Measurements from ENCODE around the gene HDAC10.
"Not testable (repeated sequence)": the region's sequence is repeated elsewhere in the genome, so short reads cannot be mapped to it uniquely, and the experiment has no call there.

Gene HDAC10

DNA sequence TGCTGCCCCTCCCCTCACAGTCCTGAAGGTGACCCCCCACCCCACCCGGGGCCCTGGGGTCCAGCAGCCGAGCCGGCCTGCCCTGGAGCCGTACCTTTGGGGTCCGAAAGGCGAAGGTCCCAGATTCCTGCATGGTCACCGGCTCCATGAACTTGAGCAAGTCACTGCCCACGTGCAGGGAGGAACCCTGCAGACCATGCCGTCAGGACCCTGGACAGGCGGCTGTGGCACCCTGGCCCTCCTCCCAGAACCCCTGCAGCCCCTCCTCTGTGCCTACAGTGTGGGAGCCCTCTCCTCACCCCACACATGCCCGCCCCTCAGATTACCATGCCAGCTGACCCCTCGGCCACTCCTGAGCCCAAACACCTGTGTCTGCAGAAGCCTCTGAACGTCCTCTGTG lies 33.4 kb upstream of the HDAC10 start:
- no peak for DNase-seq

DNA sequence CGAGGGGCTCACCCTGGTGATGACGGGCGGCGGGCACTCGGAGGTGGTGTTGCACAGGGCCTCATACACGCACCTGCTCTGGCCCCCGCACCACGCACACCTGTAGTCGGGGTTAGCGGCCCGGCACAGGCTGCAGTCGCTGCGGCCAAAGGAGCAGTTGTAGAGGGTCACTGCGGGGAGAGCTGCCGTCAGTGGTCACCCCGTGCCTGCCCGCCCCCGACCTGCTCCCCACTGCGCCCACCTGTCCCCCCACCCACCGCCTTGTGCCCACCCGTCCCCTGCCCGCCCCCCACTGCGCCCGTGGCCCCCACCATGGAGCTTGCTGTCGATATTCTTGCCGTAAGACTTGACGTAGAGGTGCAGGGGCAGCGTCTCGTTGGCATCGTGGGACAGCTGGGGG lies 32.8 kb upstream of the HDAC10 start:
- DNase-seq, result no peak

DNA sequence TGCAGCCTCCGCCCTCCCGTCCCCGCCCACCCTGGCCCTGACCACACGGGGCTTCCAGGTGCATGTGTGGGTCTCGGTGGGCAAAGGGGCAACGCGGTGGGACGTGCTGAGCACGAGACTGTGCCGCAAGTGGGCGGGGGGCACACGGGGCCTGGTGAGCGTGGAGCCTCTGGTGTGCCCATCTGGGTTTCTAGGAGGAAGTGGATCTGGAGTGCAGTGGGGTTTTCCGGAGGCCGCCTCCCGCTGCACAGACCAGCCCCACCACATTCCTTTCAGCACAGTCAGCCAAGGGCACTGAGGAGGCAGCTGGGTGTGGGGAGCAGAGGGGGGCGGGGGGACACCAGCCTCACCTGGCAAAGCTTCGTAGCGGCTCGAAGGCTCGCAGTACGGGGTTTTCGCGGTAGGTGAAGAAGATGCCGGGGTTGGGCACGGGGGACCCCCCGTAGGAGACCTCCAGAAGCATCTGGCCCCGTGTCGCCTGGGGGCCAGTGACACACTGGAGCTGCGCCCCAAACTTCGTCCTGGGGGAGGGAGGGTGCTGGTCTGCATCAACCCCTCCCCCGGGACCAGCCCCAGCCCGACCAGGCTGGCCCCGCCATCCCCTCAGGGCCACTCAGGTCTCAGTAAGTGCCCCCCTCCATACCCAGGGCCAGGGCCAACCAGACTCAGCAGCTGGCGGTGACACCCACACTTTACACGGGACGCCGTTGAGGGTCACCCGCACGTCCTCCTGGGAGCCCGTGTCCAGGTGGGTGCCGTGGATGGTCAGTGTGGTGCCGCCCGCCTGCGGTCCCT lies 31.5 kb upstream of the HDAC10 start:
- no peak for DNase-seq

DNA sequence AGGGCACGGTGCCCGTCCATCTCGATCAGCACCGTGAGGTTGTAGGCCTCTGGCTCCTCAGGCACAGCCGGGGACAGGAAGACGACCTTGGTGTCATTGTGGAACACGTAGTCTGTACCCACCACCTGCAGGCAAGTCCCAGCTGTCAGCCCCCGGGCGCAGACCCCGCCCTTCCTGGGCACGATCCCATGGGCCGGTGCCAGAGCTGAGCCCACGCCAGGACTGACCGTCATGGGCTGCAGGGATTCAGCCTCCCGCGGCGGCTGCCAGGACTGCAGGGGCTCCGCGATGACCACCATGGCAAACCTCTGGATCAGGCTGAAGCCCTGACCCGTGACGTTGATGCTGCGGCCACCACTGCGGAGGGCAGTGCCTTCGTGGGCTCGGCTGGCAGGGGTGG lies 30.9 kb upstream of the HDAC10 start:
- DNase-seq, result no peak

DNA sequence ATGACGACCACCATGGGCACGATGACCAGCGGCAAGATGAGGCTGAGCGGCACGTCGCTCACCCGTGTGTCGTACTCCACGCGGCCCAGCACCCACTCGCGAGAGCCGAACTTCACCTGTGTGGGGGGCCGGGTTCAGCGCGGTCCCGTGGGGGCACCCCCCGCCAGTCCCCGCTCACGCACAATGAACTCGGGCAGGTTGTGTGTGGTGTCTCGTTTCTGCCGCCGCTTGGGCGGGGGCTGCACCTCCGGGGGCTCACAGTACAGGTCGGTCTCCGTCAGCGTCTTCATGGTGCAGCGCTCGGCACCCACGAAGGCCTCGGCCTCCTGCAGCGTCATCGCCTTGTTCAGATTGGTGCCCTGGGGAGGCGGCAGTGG lies 30.3 kb upstream of the HDAC10 start:
- DNase-seq, result no peak

DNA sequence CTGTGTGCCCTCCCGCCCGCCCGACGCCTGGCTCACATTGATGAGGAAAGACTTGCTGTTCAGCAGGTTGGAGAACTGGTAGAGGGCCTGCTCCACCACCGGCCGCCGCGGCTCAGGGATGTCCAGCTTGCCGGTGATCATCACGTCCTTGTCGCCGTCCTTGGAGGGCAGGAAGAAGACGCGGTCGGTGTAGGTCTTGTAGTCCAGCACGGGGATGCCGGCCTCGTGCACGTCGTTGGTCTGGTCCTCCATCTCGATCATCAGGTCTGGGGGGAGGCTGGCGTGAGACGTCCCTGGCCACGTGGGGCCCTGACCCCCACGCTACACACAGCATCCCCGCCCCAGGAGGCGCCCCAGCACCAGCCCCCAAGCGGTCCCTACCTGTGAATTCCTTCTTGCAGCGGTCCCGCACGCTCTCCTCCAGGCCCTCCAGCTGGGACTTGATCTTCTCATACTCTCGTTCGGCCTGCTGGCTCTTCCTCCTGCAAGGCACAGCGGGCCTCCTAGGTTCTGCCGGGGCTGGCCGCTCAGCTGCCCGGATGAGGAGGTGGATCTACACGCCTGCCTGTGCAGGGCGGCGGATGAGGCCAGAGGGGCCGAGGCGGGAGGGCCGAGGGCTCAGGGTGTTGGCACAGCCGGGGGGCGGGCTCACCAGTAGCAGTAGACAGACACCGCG lies 29.8 kb upstream of the HDAC10 start:
- DNase-seq, result no peak

DNA sequence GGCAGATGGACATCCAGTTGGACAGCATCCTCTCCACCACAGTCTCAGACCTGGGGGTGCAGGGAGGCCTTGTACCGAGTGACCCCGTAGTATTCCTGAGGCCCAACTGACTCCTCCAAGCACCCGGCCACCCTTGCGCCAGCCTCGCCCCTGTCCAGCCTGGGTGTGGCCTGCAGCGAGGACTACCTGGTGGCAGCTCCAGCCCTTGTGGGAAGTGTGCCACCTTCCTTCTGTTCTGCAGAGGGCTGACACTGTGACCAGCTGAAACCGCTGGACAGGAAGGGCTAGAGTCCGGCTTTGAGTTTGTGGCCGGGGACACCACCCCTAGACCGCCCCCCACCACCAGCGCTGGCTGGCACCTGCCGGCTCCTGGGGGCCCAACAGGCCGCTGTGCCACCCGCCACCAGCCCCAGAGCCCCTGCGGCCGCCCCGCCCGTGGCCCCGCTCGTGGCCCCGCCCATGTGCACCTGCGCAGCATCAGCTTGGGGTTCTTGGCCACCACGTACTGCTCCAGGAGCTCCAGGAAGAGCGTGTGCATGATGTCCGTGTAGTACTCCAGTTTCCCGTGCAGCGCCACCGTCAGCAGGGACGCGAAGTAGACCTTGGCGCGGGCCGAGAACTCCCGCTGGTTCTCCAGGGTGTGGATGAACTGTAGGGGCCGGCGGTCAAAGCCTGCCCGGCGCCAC lies 29.1 kb upstream of the HDAC10 start:
- no peak for DNase-seq

DNA sequence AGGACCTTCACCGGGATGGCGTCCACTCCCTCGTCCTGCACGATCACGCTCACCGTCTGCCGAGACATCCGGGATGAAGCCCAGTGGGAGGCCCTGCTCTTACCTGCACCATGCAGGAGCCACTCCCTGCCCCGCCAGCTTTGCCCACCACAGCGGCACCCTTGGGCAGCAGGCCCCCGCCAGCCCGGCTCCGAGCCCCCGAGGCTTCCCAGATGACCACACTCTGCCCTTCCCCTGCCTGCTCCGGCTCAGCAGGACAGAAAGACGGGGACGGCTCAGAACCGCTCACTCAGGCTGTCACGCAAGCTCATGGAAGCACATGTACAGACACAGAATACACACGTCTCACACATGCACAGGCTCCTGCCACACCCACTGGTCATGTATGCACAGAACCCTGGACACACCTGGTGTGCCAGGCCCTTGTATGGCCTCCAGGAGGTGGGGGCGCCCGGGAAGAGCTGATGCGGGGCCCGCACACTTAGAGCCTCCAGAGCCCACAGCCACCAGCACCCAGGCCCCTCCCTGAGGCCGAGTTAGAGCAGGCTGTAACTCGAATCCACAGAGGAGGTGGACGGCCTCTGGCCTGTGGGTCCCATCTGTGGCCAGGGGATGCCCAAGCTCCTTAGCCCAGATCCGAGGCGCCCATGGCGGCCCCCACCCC lies 28.0 kb upstream of the HDAC10 start:
- DNase-seq, result no peak

DNA sequence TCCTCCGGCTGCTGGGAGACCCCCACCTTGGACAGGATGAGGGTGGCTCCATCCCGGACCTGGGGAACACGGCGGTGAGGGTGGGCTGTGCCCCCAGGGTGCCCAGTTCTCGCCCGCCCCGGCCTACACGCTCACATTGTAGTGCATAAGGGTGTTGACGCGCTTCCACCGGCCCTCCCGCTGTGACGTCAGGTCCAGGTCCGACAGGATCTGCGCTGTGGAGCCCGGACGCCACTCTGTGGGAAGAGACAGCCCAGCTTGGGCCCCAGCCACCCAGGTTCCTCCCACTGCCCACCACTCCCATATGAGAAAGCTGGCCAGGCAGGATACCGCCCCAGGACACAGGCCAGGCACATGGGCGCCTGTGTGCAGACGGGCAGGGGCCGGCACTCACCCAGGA lies 27.4 kb upstream of the HDAC10 start:
- no peak for DNase-seq

DNA sequence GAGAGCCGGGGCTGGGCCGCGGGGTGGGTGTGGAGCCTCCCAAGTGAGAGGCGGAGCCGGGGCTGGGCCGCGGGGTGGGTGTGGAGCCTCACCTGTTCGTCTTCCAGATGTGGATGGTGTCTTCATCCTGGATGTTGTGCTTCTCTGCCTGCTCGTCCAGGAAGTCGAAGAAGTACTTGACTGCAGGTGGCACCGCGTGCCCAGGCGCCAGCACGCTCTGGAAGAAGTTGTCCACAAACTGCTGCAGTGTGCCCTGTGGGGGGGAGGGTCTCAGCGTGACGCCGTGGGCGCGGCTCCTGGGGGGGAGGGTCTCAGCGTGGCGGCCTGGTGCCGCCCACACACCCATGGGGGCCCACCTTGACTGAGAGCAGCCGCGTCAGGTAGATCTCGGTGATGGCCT lies 26.7 kb upstream of the HDAC10 start:
- no peak for DNase-seq

DNA sequence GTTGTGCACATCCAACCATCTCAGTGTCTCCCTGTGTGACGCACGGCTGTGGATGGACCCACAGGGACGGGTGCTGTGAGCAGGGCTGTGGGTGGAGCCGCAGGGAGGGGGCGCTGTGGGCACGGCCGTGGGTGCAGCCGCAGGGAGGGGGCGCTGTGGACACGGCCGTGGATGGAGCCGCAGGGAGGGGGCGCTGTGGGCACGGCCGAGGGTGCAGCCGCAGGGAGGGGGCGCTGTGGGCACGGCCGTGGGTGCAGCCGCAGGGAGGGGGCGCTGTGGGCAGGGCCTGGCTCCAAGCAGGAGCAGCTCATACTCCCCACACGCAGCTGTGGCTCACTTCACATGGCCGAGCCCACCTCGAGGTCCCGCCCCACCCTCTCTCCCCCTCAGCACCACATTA lies 25.1 kb upstream of the HDAC10 start:
- no peak for DNase-seq

DNA sequence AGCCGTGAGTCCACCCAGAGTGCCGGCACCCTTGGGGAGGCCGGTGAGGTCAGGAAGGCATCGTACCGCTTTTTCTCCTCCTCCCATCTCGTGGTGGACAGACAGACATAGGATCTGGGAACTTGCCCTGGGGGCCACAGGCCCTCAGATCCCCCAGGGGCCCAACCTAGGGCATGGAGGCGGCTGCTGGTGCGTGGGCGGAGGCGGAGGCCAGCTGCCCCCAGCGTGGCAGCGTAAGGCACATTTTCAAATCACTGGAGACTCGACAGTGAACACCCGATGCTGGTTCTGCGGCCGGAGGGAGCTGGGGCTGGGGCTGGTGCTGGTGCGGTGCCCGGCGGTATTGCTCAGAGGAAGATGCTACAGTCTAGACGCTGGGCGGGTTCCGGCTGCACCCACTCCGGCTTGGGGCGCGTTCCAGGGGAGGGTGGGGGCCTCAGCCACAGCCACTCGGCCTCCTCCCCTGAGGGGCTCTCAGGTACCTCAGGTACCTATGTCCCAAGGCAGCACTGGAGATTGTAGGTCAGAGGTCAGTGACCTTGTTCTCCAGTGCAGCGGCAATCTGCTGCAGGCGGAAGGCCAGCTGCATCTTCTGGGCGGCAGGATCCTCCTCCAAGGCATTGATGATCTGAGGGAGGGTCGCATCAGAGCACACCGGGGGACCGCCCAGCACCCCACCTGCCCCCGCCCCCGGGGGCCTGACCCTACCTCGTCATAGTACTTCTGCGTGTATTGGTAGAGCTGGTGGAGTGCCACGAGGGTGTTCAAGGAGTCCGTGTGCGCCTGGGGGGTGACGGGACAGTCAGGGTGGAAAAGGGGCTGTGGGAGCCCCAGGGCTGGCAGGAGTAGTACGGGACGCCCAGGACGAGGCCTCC lies 24.4 kb upstream of the HDAC10 start:
- DNase-seq, result no peak

DNA sequence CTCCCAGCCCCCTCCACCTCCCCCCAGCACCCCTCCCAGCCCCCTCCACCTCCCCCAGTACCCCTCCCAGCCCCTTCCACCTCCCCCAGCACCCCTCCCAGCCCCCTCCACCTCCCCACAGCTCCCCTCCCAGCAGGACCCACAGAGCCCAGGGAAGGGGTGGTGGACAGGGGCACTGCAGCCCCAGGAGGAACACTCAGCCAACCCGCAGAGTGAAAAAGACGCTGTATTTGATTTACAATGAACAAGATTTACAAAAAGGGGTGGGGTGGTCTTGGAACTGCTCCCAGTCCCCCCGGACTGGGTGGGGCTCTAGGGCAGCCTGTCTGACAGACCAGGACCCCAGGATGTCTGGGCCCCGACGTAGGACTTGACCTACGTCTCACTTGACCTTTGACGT lies 23.7 kb upstream of the HDAC10 start:
- DNase-seq, result no peak

DNA sequence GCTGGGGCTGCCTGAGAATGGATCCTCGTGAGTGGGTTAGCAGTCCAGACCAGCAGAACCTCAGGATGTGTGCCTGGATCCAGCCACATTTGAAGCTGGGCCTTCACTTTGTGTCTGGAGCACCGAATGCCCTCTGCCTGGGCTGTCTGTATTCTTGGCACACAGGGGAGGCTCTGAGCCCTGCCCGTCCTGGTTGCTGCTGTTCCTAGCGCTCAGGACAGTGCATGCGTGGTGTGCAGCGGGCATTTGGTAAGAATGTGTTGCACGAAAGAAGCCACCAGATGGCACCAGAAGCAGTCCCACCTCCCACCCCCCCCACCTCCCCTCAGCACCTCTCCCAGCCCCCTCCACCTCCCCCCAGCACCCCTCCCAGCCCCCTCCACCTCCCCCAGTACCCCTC lies 23.2 kb upstream of the HDAC10 start:
- no peak for DNase-seq

DNA sequence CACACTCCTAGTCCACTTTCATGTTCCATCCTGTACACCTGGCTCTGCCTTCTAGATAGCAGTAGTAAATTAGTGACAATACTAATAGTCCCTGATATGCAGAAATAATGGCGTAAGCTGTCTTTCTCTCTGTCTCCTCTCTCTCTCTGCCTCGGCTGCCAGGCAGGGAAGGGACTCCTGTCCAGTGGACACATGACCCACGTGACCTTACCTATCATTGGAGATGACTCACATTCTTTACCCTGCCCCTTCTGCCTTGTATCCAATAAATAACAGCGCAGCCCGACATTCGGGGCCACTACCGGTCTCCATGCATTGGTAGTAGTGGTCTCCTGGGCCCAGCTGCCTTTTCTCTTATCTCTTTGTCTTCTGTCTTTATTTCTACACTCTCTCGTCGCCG lies 22.7 kb upstream of the HDAC10 start:
- not testable (repeated sequence) for DNase-seq

DNA sequence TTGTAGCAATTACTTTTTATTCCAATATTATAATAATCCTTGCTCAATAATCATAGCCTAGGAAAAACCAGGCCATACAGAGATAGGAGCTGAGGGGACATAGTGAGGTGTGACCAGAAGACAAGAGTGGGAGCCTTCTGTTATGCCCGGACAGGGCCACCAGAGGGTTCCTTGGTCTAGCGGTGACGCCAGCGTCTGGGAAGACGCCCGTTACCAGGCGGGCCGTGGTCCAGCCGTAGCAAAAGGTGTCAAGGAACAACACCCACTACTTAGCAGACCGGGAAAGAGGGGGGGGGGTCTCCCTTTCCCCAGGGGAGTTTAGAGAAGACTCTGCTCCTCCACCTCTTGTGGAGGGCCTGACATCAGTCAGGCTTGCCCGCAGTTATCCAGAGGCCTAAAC lies 22.3 kb upstream of the HDAC10 start:
- DNase-seq, result not testable (repeated sequence)

DNA sequence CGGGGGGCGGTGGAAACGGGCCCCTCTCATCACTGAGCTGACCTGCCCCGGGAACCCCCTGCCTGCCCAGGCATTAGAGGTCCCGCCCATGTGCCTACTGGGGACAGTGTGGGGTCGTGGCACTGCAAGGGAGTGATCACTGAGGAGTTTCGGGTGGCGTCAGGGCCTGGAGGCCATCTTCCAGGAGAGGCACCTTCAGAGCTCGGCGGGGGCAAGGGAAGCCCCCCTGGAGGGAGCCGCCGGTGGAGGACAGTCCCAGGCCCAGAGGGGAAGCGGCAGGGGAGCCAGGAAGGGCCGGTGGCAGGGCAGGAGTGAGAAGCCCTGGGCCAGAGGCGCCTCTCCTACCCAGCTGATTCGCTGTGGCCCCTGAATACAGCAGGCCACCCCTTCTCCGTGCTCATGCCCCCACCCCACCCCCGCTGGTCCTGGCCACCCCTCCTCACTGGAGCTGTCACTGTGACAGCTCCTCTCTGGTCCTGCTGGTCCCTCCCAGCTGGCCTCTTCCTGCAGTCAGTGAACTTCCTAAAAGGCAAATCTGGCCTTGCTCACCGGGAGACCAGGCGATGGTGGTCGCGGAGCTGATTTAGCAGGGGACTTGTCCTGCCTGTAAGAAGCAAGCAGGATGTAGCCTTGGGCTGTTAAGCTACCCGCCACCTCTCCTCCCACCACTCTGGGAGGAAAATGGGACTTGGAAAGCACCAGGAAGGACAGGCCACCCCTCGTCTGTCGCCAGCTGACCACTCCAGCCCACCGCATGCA lies 21.2 kb upstream of the HDAC10 start:
- DNase-seq, result no peak

DNA sequence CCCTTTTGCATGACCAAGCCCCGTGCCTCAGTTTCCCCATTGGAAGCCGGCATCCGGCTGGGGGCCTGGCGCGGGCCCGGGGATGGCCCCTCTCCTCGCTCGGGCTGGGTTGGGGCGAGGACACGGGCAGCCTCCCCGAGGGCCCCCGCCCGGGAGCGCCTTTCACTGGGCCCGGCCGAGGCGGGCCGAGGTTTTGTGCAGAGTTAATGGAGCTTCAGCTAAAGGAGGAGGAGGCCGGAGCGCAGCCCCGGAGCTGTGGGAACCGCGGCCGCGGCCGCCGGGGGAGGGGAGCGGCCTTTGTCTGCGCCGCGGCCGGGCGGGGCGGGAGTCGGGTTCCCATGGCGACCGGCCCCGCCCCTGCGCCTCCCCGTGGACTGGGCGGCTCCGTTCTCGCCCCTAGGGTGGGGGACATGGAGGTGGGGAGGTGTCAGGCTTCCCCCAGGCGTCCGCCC lies 20.5 kb upstream of the HDAC10 start:
- no peak for DNase-seq

DNA sequence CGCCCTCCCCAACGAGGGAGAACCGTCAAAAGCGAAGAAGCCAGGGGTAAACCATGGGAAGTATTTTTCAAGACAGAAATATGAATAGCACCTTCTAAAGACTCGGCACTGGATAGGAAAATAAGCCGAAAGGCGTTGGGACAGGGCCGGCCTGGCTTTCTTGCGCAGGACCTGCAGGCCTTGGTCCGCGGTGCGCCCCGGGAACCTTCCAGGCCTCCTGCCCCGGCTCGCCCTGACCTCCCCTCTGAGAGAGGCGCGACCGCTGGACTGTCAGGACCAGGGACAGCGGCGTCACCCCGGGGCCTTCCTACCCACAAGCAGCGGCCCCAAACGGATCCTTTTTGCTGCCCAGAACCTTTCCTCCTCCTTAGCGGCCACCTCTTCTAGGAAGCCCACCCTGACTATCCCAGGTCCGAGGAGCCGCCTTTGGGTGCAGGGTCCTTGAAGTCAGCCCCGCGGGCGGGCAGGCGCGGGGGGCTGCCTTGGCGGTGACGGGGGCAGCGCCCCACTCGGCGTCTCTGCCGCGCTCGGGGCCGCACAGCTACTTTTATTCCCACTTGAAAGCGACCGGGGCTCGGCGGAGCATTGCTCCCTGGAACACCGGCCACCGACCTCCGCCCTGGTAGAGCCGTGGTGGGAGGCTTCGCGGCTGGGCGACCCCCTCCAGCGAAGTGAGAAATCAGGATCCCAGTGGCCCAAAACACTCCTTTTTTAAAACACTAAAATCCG lies 19.8 kb upstream of the HDAC10 start:
- no peak for DNase-seq

DNA sequence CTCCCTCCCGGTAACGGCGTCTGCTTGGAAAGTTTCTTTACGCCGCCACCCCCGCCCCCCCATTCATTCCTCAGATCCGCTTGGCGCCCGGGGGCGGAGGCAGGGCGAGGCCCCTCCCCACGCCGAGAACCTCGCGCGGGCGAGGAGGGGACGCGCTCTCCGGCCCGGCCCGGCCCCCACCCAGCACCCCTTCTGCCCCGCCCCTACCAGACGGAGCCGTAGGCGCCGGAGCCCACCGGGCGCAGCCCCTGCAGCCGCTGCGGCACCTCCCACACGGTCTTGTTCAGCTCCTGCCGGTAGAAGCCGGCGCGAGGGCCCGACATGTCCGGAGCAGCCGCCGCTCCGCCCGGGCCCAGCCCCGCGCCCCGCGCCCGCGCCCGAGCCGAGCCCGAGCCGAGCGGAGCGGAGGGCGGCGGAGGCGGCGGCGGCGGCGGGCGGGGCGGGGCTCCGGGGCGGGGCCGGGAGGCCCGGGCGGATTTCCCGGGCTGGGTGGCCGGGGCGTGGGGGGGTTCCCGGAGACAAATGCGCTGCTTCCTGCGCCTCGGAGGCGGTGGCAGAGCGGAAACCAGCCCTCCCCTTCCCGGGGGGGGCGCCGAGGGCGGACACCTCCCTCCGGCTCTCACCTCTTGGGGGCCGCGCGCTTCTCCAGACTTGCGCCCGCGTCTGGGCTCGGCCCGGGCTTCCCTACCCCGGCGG lies 19.1 kb upstream of the HDAC10 start, which contains the start of gene MAPK11:
Gene MAPK11 (minus strand): TSS at position 411 of the 696 bp plus-strand sequence. CDS start 88 bp downstream, at position 323.
- no peak for DNase-seq
